ENCODE results near the gene PNMT. TPM values are rescaled to one million over a fixed set of nuclear protein-coding genes. Genes with fewer than 3 reads are reported as not detected.
A peak's percentile ranks its signal among the peaks of the same experiment; 100 is the strongest.

The PNMT gene
- total and polyA plus RNA-seq, 7 donors, result 5.9 to 15.3 (median 8.6) TPM

DNA sequence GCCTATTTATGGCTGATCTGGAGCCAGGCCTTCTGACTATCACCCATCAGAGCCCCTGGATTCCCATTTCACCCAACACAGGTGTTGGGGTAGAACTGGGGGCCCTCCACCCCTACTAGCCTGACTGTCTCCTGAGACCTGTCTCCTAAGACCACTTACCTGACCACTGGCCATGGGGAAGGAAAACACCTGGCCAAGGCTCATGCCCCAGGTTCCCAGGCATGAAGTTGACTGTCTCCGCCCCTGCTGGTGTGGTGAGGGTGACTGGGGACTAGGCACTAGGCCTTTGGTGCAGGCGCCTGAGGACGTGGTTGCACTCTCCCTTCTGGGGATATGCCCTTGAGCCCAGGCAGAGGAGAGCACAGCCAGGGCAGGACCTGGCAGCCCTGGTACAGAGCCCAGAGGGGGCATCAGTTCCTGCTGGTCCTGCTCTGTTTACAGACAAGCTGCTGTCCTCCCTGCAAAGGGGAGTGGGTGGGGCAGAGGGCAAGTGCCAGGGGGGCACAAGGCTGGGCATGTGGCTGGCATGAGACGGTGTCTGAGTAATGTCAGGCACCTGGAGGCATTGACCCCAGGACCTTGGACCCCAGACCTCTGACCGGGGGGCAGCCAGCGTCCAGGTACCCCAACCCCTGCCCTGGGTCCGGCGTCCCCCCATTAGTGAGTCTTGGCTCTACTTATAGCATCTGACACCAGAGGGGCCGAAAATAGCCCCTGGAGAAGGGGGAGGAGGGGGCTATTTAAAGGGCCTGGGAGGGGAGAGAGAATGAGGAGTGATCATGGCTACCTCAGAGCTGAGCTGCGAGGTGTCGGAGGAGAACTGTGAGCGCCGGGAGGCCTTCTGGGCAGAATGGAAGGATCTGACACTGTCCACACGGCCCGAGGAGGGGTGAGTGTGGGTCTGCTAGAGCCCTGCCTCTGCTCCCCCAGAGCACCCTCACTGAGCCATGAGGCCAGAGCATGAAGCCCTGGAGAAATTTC, 3.4 kb upstream of the PNMT start, which contains the start of gene TCAP:
TCAP (plus strand) TSS at position 769 of the 981 bp plus-strand sequence; CDS start at position 780, 11 bp downstream.
- WGBS, 3 donors, result 13 to 36% (median 16%) methylated on average over 14 to 15 of the region's 15 CpGs
- TF ChIP-seq, protein P1, sequence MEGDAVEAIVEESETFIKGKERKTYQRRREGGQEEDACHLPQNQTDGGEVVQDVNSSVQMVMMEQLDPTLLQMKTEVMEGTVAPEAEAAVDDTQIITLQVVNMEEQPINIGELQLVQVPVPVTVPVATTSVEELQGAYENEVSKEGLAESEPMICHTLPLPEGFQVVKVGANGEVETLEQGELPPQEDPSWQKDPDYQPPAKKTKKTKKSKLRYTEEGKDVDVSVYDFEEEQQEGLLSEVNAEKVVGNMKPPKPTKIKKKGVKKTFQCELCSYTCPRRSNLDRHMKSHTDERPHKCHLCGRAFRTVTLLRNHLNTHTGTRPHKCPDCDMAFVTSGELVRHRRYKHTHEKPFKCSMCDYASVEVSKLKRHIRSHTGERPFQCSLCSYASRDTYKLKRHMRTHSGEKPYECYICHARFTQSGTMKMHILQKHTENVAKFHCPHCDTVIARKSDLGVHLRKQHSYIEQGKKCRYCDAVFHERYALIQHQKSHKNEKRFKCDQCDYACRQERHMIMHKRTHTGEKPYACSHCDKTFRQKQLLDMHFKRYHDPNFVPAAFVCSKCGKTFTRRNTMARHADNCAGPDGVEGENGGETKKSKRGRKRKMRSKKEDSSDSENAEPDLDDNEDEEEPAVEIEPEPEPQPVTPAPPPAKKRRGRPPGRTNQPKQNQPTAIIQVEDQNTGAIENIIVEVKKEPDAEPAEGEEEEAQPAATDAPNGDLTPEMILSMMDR (IDR thresholded peaks at IDR 0.05), result no peak
- H3K36me3 ChIP-seq (ENCODE audit: insufficient read depth in 1 of 2, low read depth in 1 of 2), result no peaks in the 10 kb centered on the region
- ATAC-seq, result peak; percentile 37 to 64 (median 59)
- peak within 1 kb of the TSS; percentile 96 for H3K27ac ChIP-seq
- intact Hi-C loops (cut with DNase I), result no loop called here
- no peaks in the 10 kb centered on the region for H3K9me3 ChIP-seq
- peak in 1 of 2 donors; percentile 86 for DNase-seq
- no peaks in the 10 kb centered on the region for H3K27me3 ChIP-seq (ENCODE audit: insufficient read depth in 3 of 3, low read length in 2 of 3)
- H3K4me1 ChIP-seq, result peaks cover 60% of the 10 kb centered on the region
- peak within 1 kb of the TSS; percentile 79 for H3K4me3 ChIP-seq

- Histone ChIP-seq H3K27me3 (ENCODE audit: insufficient read depth in 3 of 3, low read length in 2 of 3) (no peaks in the 10 kb centered on the region), H3K9me3 (no peaks in the 10 kb centered on the region), H3K4me1 (peaks cover 56% of the 10 kb centered on the region), H3K4me3 (peak overlapping the region; percentile 79), H3K27ac (peak overlapping the region; percentile 96), H3K36me3 (ENCODE audit: insufficient read depth in 1 of 2, low read depth in 1 of 2) (no peaks in the 10 kb centered on the region)
- 15 to 22% (median 19%) methylated on average over 17 of the region's 17 CpGs for WGBS, 3 donors
- DNase-seq (peak; percentile 57 to 86), ATAC-seq (peak; percentile 44 to 56 (median 48))
- TF ChIP-seq, protein P1 (IDR thresholded peaks at IDR 0.05), result peak; percentile 36
- intact Hi-C loops (cut with DNase I), result no loop called here
Observed at GRCh38 chr17:39665642-39666224, 2.5 kb upstream of the PNMT start.

GRCh38 chr17:39666231-39666600, 2.0 kb upstream of the PNMT start:
- TF ChIP-seq, protein P1 (IDR thresholded peaks at IDR 0.05), result no peak
- H3K27me3 ChIP-seq (ENCODE audit: insufficient read depth in 3 of 3, low read length in 2 of 3), result no peaks in the 10 kb centered on the region
- H3K36me3 ChIP-seq (ENCODE audit: insufficient read depth in 1 of 2, low read depth in 1 of 2), result no peaks in the 10 kb centered on the region
- 8 to 19% (median 8%) methylated on average over 2 of the region's 2 CpGs for WGBS, 3 donors
- peak overlapping the region; percentile 79 for H3K4me3 ChIP-seq
- peak in 3 of 4 donors; percentile 0 to 1 (median 0) for ATAC-seq
- no peaks in the 10 kb centered on the region for H3K9me3 ChIP-seq
- peaks cover 56% of the 10 kb centered on the region for H3K4me1 ChIP-seq
- peak overlapping the region; percentile 96 for H3K27ac ChIP-seq
- no peak for DNase-seq
- intact Hi-C loops (cut with DNase I), result no loop called here

DNA sequence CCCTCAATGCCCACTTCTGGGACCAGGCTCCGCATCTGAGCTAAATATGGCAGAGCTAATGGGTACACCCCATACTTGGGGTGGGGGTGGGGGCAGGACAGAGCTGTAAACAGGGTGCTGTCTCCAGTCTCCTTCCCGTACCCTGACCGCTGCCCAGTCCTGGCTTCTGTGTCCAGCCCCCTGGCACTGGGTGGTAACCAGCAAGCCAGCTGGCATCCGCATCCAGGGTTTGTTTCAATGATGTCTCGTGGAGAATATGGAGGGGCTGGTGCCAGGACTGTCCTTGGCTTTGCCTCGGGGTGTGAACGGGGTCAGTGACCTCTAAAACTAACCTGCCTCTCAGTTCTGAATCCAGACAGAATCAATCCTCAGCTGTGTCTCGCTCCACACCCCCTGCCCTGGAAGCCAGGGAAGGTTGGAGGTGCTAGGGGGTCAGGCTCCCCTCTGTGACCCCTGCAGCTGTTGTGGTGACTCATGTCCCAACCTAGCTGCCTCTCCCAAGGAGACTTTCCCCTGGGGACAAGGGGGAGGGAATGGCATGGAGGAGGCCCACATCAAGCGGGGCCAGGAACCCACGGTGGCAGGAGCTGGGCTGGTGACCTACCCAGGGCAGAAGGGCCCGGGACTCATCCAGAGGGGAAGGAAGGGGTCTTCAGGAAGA, 1.5 kb upstream of the PNMT start:
- Histone ChIP-seq H3K27me3 (ENCODE audit: insufficient read depth in 3 of 3, low read length in 2 of 3) (no peaks in the 10 kb centered on the region), H3K27ac (peak overlapping the region; percentile 96), H3K36me3 (ENCODE audit: insufficient read depth in 1 of 2, low read depth in 1 of 2) (no peaks in the 10 kb centered on the region), H3K4me1 (peaks cover 56% of the 10 kb centered on the region), H3K9me3 (no peaks in the 10 kb centered on the region), H3K4me3 (peak overlapping the region; percentile 79)
- TF ChIP-seq, protein P1 (IDR thresholded peaks at IDR 0.05), result no peak
- ATAC-seq, result peak; percentile 62 to 64 (median 62)
- peak; percentile 73 to 94 for DNase-seq
- 18 to 22% (median 20%) methylated on average over 11 of the region's 11 CpGs for WGBS, 3 donors
- intact Hi-C loops (cut with DNase I), result no loop called here
